Upper lobe of left lung (tissue), 4 donors: Measurements from ENCODE around the gene LPAR3.

Source experiments
- EP300 ChIP-seq, 4 donors: sonication (generic); formaldehyde crosslinking; IDR thresholded peaks; one replicate each; pipeline ENCODE4 v1.5.1; 2017; ENCODE audit warnings: antibody characterized with exemption in 4 of 4, control low read depth in 2 of 4
- POLR2A ChIP-seq, 4 donors: fragments of 450-650 bp; IDR thresholded peaks; one replicate each; pipeline ENCODE4 v1.5.1; 2016 to 2017; ENCODE audit warnings: antibody characterized with exemption in 4 of 4, mild to moderate bottlenecking in 2 of 4

DNA sequence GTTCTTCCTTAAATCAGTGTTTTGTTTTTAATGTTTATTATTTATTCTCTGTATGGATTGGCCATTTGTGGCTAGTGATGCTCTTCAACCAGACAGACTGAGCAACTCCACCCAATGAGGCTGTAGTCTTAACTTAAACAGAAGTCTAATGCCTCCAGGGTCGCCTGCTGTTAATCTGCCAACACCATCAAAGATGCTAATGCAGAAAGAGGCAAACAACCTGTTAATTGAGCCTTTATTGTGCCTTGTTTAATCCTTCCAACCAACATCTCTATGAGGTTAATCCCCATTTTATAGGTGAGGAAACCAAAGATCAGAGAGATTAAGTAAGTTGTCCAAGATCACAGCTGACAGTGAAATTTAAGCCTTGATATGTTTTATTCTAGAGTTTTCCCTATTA, 123.4 kb downstream of the LPAR3 start:
- TF ChIP-seq EP300 (IDR thresholded peaks at IDR 0.05), result no peak
- no peak for TF ChIP-seq POLR2A (IDR thresholded peaks at IDR 0.05)
